Nasal cavity respiratory epithelium epithelial cell of viscerocranial mucosa (primary cell): ENCODE measurements around the gene FAM114A2. TPM values are rescaled to one million over a fixed set of nuclear protein-coding genes. Genes with fewer than 3 reads are reported as not detected.

ENCODE experiments used
- total RNA-seq: library from RNA; depleted of rRNA; stranded (reverse); fragments of >200 nt; gene quantifications from 2 replicates; pipeline ENCODE4 v1.2.3, GENCODE V29; 2014

The FAM114A2 gene
- 27.7 and 31.9 TPM in 2 replicates for total RNA-seq

GRCh38 chr5:154038707-154039457 is at the start of gene FAM114A2, which contains the start of gene MFAP3:
Gene FAM114A2, minus strand, starts transcription at chr5:154038910. Its CDS starts 3,957 bp downstream, at chr5:154034953.
Gene MFAP3, plus strand, starts transcription at chr5:154038967. Its CDS starts 10,756 bp downstream, at chr5:154049723.

Other genes with a start within 250 kb of the FAM114A2 start
- gene MFAP3, start 57 bp upstream of the FAM114A2 start, total RNA-seq = 82.7 and 91.5 TPM in 2 replicates
- gene GALNT10, start 151.8 kb upstream of the FAM114A2 start, total RNA-seq = 7.5 and 36.8 TPM in 2 replicates